ENCODE data around the gene NCOA6.
"Not testable (repeated sequence)": the region's sequence is repeated elsewhere in the genome, so short reads cannot be mapped to it uniquely, and the experiment has no call there.

Gene NCOA6

DNA sequence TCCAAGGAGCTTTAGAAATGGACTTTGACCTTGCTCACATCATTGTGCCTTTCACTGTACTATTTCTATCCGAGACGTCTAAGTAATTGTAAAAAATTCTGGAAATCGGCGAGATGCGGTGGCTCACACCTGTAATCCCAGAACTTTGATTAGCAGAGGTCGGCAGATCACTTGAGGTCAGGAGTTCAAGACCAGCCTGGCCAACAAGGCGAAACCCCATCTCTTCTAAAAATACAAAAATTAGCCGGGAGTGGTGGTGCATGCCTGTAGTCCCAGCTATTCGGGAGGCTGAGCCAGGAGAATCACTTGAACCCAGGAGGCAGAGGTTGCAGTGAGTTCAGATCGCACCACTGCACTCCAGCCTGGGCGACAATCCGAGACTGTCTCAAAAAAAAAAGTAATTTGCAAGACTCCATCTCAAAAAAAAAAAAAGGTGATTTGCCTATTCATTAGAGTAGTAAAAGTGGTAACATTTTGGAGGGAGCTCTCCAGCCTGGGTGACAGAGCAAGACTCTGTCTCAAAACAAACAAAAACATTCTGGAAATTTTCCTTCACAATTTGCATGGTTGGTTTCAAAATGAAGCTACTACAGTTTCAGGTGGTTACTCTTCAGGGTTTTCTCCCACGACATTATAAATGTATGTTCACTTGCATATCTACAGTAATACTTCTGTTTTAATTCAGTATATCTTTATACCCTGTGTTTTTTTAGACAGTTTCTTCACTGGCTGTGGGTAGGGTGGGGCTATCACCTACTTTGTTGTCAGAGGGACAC is 106.0 kb downstream of the NCOA6 start:
- DNase-seq (ENCODE audit: low read depth in 2 of 2), result not testable (repeated sequence)

DNA sequence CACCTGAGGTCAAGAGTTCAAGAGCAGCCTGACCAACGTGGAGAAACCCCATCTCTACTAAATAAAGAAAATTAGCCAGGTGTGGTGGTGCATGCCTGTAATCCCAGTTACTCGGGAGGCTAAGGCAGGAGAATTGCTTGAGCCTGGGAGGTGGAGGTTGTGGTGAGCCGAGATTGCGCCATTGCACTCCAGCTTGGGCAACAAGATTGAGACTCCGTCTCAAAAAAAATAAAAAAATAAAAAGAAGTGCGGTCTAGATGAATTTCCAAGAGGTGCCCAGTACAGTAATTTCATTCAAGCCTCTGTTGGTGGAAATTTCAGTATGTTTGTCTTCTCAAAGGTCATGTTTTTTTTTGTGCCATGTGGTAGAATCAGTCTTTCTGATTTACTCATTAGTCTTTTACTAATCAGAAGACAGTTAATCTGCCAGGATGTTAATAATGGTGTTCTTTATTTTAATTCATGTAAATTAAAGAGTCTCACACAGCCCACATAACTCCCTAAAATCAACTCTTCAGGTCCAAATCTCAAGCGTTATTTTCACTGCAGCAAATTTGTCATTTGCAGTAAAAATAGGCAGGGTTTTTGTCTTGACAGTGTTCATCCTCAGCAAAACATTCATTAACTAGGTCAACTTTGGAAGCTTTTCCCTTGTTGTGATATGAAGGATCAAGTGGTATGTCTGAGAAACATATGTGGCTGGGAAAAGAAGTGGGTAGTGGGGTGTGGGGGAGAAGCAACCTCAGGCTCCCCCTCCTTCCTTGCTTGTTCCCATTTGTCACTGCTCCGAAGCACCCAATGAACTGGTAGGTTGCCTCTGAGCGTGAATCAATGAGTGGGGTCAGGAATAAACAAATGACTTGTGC is 108.0 kb downstream of the NCOA6 start:
- no peak for DNase-seq (ENCODE audit: low read depth in 2 of 2)

DNA sequence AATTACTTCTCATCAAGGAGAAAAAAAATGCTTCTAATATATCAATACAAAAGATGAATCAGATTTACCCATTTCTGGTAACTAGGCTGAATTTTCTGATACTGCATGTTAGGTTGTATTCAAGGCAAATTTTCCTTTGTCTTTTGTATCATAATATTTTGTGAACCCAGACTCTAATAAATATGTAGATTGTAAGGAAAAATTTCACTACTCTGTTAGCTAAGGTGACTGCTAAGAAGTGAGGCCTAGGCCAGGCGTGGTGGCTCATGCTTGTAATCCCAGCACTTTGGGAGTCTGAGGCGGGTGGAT is 108.6 kb downstream of the NCOA6 start:
- DNase-seq (ENCODE audit: low read depth in 2 of 2), result no peak

DNA sequence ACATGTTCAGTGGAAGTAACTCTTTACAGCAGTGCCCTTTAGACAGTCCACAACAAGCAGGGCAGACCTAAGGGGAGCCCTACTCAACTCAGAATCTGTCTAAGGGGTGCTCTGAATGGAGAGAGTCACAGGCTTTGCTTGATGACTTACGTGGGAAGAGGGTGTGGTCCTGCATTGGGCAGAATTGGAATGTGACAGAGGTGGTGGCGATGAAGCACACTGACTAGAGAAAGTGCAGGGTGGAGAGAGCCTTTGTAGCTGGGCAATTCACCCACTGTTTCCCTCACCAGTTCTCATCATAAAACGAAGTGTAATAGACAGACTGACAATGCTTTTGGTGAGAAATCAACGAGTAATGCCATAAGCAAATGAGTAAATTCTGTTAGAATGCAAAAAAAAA is 110.1 kb downstream of the NCOA6 start:
- no peak for DNase-seq (ENCODE audit: low read depth in 2 of 2)

DNA sequence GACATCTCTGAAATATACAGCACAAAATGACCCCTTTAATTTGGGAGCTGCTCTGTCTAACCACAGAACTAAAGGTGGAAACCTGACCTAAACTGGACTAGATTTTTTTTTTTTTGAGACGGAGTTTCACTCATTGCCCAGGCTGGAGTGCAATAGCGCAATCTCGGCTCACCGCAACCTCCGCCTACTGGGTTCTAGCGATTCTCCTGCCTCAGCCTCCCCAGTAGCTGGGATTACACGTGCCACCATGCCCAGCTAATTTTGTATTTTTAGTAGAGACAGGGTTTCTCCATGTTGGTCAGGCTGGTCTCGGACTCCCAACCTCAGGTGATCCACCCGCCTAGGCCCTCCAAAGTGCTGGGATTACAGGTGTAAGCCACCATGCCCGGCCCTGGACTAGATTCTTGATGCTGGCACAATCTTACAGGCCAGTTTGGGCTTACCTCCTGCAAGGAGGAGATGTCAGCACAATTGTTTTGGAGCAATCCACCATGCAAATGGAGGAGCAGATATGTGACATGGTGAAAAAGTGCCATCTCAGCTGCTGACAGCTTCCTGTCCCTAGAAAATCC is 111.4 kb downstream of the NCOA6 start:
- not testable (repeated sequence) for DNase-seq (ENCODE audit: low read depth in 2 of 2)

DNA sequence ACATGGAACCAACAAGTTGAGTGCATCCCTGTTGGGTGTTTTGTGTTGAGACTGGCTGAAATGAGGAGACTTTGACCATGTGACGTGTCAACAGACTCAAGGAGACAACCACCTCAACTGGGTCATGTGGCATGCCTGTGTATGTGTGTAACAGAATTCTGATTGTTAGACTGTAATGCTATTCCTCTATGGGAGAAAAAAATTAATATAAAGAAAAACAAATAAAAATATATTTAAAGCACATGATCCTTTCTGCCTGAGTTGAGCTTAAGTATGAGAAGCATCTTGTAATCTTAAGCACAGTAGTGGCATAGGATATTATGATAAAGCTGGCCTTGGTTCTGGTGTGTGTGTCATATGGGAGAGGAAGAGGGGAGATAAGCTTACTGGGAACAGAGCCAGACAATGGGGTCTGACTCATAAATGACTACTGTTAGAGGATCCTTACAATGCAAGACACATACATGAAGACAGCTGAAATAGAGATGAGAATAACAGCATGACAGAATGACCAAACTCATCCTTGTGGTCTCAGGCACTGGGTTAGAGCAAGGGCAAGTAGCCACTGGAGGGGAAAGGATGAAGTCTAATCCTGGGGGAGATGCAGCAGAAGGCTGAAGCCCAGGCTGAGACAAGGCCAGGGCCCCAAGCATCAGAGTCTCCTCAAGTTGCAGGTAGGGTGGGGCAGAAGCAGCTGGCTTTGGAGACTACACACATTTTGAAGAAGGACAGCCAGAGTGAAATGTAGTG is 112.1 kb downstream of the NCOA6 start:
- peak in 1 of 2 donors; percentile 8 for DNase-seq (ENCODE audit: low read depth in 2 of 2)

DNA sequence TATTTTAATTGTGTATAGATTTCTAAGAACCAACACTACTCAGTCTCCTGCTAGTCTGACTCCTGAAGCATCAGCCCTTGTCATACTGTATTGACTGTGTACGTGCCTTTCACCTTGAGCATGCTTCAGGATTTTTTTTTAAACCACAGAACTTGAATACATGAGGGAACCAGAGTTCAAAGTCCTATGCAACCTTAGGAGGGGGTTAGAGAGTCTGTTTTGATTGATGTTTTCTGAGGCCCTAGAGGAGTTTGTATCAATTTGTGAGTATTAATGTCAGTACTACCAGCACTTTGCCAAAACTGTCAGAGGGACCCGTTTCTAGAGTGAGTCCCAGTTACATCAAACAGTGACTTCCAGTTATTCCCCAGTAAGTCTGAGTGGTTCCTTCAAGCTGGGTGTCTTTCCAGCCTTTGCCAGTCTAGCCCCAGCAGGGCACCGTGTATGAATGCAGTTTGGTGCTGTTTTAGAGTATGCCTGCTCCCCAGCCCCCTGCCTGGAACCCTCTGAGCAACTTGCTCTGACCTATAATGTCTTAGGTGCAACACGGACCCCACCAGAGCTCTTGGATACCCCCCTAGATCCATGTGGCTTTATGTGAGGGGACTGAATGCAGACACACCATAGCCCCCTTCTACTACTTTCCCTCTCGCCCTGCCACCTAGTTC is 112.8 kb downstream of the NCOA6 start:
- no peak for DNase-seq (ENCODE audit: low read depth in 2 of 2)

DNA sequence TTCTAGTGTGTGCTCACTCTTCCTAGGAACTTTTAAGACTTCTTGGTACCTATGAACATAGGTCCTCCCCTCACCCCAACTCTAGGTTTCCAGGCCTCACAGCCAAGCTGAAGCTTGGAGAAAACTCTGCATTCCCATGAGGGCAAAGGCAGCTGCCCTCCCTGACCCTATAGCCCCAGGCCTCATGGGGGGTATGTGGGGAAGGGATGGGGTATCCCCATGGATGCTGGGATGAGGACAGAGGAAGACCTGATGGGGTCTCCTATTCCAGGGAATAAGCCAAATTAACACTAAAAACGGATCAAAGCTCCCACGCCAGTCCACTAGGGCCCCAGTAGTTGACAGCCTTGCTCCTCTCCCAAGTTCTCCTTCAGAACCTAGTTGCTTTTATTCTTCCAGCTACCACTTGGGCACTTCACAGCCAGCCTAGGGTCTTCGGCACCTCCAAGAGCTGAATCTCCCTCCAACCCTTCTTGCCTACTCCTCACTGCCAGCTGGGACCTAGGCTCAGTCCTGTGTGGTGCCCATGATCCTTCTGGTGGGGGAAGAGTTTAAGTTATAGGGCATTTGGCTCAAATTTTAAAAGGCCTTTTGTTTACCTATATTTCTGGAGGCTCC is 113.5 kb downstream of the NCOA6 start:
- no peak for DNase-seq (ENCODE audit: low read depth in 2 of 2)

DNA sequence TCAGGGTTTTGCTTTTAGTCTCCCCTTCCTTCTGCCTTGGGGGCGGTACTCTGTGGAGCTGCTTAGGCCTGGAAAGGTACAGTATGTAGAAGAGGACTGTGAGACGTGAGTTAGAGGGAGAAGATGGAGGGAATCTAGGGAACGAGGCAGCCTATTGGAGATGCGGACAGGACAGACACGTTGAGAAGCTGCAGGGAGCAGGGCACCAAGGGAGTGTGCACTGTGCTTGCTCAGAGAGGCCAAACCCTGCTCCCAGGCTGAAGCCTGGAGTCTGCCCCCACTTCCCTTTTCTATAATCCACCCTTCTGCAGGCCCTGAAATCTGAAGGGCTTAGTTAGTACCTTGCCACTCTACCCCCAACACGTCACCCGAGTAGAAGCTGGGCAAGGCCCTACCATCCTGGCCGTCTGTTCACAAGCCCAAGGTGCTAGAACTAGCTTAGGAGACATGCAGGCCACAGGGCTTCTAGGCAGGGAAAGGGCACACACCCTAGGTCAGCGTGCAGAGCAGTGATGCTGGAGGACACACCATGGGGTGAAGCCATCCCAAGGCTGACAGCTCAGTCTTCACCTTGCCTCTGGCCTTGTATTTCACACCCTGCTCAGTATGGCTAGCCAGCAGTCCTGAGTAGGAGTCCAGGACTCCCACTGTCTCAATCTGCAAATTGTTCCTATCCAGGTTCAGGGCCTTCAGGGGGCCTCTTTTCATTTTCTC is 114.4 kb downstream of the NCOA6 start:
- no peak for DNase-seq (ENCODE audit: low read depth in 2 of 2)

DNA sequence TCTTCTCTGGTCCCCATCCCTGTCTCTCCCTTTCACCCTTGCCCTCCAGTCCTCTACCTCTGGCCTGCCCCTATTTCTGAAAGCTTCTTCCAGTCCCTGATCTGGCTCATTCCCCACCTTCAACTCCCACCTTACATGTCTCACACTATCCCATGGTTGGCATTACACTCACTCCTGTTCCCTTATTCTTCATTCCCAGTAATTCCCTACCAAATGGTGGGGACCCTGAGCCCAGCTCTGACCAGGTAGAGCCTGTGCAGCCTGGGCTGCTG is 114.9 kb downstream of the NCOA6 start:
- no peak for DNase-seq (ENCODE audit: low read depth in 2 of 2)

DNA sequence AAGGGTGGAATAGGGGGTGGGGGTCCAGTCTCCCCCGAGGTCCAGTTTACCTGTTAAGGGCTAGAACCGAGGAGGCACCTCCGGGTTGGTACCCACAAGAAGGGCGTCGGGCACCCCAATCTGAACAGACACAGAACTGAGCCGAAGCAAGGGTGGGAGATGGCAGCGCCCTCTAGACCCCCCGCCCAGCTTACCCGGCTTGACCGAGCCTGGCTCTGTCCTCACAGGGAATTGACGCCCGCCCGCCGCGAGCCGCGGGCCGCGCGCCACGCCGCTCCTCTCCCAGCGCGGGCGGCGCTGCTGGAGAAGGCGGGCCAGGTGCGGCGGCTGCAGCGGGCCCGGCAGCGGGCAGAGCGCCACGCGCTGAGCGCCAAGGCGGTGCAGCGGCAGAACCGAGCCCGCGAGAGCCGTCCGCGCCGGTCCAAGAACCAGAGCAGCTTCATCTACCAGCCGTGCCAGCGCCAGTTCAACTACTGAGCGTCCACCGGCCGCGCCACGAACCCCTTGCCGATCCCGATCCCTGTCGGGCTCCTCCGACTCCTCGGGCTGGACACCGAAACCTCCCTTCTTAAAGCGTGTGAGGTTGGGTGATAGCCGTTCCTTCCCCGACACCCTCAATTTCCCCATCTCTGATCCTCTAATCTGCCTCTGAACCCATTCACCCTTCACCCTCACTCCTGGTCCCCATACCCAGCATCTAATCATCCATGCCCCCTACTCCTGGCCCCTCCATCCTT is 115.5 kb downstream of the NCOA6 start:
- DNase-seq (ENCODE audit: low read depth in 2 of 2), result peak; percentile 21 to 45

DNA sequence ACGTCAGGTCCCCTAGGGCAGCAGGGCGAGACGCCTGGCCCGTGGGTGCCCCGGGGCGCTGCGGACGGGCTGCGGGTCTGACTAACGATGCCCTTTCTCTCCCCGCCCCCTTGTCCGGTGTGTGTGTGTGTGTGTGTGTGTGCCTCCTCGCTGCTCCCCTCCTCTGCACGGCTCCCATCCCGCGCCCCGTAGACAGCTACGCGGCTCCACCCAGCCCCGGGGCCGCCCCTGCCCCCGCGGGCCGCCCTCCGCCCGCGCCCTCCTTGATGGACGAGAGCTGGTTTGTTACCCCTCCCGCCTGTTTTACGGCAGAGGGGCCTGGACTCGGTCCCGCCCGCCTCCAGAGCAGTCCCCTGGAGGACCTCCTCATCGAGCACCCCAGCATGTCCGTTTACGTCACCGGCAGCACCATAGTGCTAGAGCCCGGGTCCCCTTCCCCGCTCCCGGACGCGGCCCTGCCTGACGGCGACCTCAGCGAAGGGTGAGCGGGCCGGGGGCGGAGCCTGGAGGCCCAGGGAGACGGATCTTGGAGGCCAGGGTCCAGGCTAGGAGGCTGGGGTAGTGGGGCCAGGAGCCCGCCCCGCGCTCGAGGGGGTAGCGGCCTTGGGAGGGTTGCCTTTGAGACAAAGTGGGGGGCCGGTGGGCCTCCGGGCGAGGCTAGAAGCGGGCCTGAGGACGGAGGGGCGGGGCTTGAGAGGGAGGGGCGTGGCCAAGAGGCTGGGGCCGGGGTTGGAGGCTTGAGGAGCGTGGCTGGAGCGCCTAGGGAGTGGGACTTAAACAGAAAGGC is 116.2 kb downstream of the NCOA6 start:
- peak; percentile 77 to 79 for DNase-seq (ENCODE audit: low read depth in 2 of 2)

DNA sequence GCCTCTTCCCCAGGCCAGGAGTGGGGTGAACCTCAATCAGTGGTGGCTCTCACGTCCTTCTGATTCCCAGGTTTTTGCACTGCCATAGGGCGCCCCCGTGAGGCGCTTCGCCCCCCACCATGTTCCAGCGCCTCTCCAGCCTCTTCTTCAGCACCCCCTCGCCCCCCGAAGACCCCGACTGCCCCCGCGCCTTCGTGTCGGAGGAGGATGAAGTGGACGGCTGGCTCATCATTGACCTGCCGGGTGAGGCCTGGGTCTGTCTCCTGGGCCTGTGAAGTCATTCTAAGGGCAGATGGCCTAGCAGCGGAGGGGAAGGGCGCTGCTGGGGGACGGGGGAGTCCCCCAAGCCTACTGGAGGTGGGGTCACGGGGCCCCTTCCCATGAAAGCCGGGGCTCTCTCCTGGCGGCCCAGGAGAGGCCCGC is 116.8 kb downstream of the NCOA6 start:
- peak; percentile 34 to 50 for DNase-seq (ENCODE audit: low read depth in 2 of 2)

DNA sequence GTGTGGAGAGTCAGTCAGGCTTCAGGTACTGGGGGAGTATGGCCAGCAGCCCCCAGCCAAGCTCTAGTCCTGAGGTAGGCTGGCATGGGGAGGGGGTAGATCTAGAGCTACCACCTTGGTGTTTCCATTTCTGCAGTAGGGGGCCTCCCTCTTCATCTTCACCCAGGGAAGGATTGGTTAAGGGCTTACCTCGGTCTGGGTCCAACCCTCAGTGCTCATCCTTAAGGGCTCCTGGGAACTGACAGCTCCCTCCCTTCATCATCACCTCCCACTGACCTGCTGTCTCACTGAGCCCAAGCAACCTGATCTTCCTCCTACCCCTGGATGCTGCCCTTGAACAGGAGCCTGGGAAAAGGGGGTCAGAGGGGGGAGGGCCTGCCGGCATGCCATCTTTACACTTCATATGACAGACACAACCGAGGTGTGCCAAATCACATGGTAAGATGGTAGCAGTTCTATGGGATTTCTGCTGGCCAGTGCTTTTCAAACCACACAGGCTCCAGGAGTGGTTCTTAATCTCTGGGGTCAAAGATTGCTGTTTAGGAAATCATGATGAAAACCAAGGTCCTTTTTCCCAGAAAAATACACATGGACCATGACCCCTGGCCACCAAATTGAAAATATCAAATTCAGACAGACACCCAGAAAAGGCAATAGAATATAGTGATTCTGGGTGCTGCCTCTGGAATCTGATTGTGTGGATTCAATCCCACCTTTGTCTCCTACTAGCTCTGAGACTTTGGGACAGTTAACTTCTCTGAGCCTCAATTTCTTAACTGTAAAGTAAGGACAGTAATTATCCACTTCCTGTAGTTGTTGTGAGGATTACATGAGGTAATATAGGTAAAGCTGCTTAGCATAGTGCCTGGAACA is 118.3 kb downstream of the NCOA6 start:
- DNase-seq (ENCODE audit: low read depth in 2 of 2), result no peak

DNA sequence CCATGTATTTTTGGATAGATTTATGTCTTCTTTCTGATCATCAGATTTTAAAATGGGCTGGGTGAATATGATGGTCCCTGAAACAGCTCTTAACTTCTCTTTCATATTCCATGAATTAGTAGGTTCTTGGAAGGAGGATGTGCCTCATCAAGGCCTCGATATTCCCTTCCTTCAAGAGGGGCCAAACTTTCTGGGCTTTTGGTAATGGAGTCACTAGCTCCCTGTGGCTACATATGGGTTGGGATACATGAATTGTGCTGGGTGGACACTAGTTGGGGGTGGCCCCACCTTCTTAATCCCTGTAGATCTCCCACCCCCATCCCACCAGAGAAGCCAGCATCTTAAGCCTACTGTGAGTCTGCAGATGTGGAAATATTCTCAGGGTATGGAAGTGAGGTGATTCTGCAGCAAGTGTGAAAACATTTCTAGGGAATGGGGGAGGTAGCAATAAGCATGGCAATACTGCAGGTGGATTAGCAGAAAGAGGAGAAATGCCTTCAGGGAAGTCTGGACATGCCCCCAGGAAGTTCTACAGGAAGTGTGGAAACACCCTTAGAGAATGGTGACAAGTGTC is 119.1 kb downstream of the NCOA6 start:
- no peak for DNase-seq (ENCODE audit: low read depth in 2 of 2)

DNA sequence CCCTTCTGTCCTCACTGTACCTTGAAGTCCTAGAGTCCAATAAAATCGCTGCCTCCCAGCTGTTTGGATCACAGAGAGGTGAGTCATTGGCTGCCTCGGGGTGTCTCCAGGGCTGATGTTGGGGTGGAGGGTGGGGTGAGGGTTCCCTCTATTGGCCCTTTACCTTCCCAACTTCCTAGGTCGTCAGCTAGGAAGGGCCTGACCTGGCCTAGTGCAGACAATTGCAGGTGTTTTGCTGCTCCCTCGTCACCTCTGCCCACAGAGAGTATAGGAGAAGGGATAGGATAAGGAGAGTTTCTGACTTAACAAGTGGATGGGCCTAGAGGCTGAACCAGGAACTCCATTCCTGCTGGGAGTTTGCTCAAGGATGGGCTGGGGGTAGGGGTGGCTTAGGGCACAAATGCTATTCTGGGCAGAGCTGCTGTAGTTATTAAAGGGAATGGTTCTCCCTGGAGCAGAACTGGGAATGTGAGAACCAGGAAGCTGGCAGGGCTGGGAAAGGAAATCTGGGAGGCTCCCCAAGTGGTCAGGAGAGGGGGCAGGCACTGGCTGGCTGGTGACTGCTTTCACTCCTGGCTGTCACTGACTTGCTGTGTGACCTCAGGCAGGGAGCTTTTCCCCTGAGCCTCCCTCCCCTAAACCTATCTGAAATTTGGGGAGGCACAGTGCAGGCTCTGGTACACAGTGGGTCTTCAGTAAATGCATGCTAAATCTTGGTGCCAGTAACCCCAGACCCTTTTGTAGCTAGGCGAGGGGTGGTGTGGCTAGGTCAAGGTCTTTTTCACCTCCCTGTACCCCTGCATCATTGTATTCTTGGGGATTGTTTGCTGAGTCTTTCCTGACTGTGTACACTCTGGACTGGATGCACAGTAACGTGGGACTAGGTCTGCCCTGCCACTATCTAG is 119.8 kb downstream of the NCOA6 start:
- DNase-seq (ENCODE audit: low read depth in 2 of 2), result no peak

DNA sequence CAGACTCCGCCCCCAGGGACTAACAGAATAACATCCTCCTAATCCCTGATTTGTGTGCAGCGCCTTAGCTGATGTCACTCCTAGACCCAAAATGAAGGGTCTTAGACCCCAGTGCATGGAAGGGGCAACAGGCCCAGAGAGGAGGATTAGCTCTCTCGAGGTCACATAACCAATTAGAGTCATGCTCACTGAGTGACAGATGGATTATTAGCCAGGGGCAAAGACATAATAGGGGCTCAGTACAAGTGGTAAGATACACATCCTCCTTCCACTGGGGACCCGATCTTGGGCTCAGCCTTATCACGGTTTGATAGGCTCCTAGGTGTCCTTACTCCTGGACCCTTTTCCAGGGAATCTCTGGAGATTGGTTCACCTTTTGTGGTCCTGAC is 120.4 kb downstream of the NCOA6 start:
- no peak for DNase-seq (ENCODE audit: low read depth in 2 of 2)
